ENCODE measurements around the gene ATXN2.

- no peak for TF ChIP-seq EZH2 (IDR thresholded peaks at IDR 0.05; ENCODE audit: insufficient read depth, poor library complexity, severe bottlenecking)
- TF ChIP-seq EZH2phosphoT487 (IDR thresholded peaks at IDR 0.05; ENCODE audit: insufficient read depth, low read depth) = no peak
Observed at GRCh38 chr12:111439657-111440151, 159.4 kb downstream of the ATXN2 start.
